ENCODE data around the gene CCDC9. TPM values are rescaled to one million over a fixed set of nuclear protein-coding genes. Genes with fewer than 3 reads are reported as not detected.

The CCDC9 gene
- total and polyA plus RNA-seq, 2 of the 13 experiments (the other 11 are each of a cell fraction or from before 2014, with no cell fraction given), result 2.9 to 6.3 TPM

GRCh38 chr19:47315125-47315821 is 58.9 kb downstream of the CCDC9 start (continued):
- TF ChIP-seq KAT8 (CRISPR knock-in tag; IDR thresholded peaks at IDR 0.05) (peak; percentile 73), YEATS4 (CRISPR knock-in tag; IDR thresholded peaks at IDR 0.05; ENCODE audit: borderline replicate concordance) (peak; percentile 49; the same call in 1 of the 2 replicates), BORCS8-MEF2B (CRISPR knock-in tag; IDR thresholded peaks at IDR 0.05) (no peak), ZSCAN12 (CRISPR knock-in tag; IDR thresholded peaks at IDR 0.05) (no peak), ZNF512B (CRISPR knock-in tag; IDR thresholded peaks at IDR 0.05; ENCODE audit: borderline replicate concordance) (no peak), ZNF775 (CRISPR knock-in tag; IDR thresholded peaks at IDR 0.05; ENCODE audit: borderline replicate concordance) (no peak), HDAC6 (IDR thresholded peaks at IDR 0.05; ENCODE audit: low read depth, low read length) (no peak), KLF9 (CRISPR knock-in tag; IDR thresholded peaks at IDR 0.05; ENCODE audit: low read depth) (0 out of 2 replicates have a peak, but pooled peaks have one; percentile 43), ZNF780A (CRISPR knock-in tag; IDR thresholded peaks at IDR 0.05) (0 out of 2 replicates have a peak, but pooled peaks have one; percentile 38), ZNF251 (CRISPR knock-in tag; IDR thresholded peaks at IDR 0.05) (no peak), REPIN1 (CRISPR knock-in tag; IDR thresholded peaks at IDR 0.05; ENCODE audit: borderline replicate concordance, low read depth) (peak; percentile 64; the same call in 1 of the 2 replicates), SP5 (CRISPR knock-in tag; IDR thresholded peaks at IDR 0.05; ENCODE audit: borderline replicate concordance, low read depth) (peak; percentile 62; the same call in 1 of the 2 replicates), NR1H2 (CRISPR knock-in tag; IDR thresholded peaks at IDR 0.05; ENCODE audit: borderline replicate concordance, low read depth) (no peak), RAD51 (IDR thresholded peaks at IDR 0.05; ENCODE audit: borderline replicate concordance) (no peak), CTCF (CRISPR knock-in tag; IDR thresholded peaks at IDR 0.05) (peak; percentile 23; the same call in 1 of the 2 replicates), ZNF713 (CRISPR knock-in tag; IDR thresholded peaks at IDR 0.05) (no peak), SALL2 (CRISPR knock-in tag; IDR thresholded peaks at IDR 0.05) (0 out of 2 replicates have a peak, but pooled peaks have one; percentile 37), ZNF644 (CRISPR knock-in tag; IDR thresholded peaks at IDR 0.05; ENCODE audit: low read depth) (peak; percentile 78), ZNF792 (CRISPR knock-in tag; IDR thresholded peaks at IDR 0.05) (peak; percentile 74), PAWR (CRISPR knock-in tag; IDR thresholded peaks at IDR 0.05; ENCODE audit: borderline replicate concordance) (no peak), ZFP36L2 (CRISPR knock-in tag; IDR thresholded peaks at IDR 0.05) (no peak), ZEB1 (IDR thresholded peaks at IDR 0.05; ENCODE audit: insufficient replicate concordance, low read depth) (peak; percentile 84), NCOA2 (CRISPR knock-in tag; IDR thresholded peaks at IDR 0.05) (peak; percentile 87), ZNF569 (CRISPR knock-in tag; IDR thresholded peaks at IDR 0.05; ENCODE audit: borderline replicate concordance) (no peak), CBFB (CRISPR knock-in tag; IDR thresholded peaks at IDR 0.05) (no peak)
- TF ChIP-seq, protein P1, sequence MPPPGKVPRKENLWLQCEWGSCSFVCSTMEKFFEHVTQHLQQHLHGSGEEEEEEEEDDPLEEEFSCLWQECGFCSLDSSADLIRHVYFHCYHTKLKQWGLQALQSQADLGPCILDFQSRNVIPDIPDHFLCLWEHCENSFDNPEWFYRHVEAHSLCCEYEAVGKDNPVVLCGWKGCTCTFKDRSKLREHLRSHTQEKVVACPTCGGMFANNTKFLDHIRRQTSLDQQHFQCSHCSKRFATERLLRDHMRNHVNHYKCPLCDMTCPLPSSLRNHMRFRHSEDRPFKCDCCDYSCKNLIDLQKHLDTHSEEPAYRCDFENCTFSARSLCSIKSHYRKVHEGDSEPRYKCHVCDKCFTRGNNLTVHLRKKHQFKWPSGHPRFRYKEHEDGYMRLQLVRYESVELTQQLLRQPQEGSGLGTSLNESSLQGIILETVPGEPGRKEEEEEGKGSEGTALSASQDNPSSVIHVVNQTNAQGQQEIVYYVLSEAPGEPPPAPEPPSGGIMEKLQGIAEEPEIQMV (CRISPR knock-in tag; IDR thresholded peaks at IDR 0.05; ENCODE audit: low read depth), result no peak
